Erythroblast (primary cell): ENCODE measurements around the gene UNC5A.

Experiments
- GATA1 ChIP-seq: IDR thresholded peaks from 2 replicates; pipeline ENCODE4 v1.6.1; 2011; ENCODE audit warnings: low read depth, mild to moderate bottlenecking, control low read depth, low read length, moderate library complexity
- POLR2A ChIP-seq: IDR thresholded peaks from 2 replicates; pipeline ENCODE4 v1.6.1; 2011; ENCODE audit warnings: mild to moderate bottlenecking, low read length

DNA sequence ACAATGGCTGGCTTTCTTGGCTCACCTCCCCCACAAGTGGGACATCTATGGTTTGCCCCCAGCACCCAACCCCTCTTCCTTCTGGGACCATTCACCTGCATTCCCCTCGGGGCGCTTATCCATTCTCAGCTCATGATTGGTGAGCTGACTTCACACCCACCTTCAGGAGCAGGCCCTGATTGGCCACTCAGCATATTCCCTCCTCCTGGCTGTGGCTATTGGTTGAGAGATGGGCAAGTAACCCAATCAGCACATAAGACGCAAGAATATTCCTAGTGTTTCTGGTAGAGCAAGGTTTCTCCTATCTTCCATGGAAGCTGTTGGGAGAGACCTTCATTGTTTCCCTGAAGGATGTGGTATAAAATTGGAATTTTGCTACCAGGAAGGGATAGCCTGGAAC lies 22.7 kb upstream of the UNC5A start:
- TF ChIP-seq POLR2A: no peak
- no peak for TF ChIP-seq GATA1
